Peyer's patch (tissue), 4 donors: Measurements from ENCODE around the gene CCDC107.

Experiments
- POLR2A ChIP-seq, 2 donors: fragments of 450-650 bp; IDR thresholded peaks; one replicate each; pipeline ENCODE4 v1.5.1; 2017; ENCODE audit warnings: antibody characterized with exemption in 2 of 2, mild to moderate bottlenecking in 2 of 2, moderate library complexity in 2 of 2
- TF ChIP-seq, protein P1 (sequence below), 6 experiments: fragments of 450-650 bp in 4 of 6; fragments of 200-600 bp in 2 of 6; sonication (generic) in 1 of 6; IDR thresholded peaks; one replicate each; pipeline ENCODE4 v1.5.1; 2017 to 2019; ENCODE audit warnings: antibody characterized with exemption in 6 of 6, mild to moderate bottlenecking in 3 of 6, moderate library complexity in 1 of 6

GRCh38 chr9:35615981-35616680 is 42.0 kb upstream of the CCDC107 start:
- TF ChIP-seq, protein P1, sequence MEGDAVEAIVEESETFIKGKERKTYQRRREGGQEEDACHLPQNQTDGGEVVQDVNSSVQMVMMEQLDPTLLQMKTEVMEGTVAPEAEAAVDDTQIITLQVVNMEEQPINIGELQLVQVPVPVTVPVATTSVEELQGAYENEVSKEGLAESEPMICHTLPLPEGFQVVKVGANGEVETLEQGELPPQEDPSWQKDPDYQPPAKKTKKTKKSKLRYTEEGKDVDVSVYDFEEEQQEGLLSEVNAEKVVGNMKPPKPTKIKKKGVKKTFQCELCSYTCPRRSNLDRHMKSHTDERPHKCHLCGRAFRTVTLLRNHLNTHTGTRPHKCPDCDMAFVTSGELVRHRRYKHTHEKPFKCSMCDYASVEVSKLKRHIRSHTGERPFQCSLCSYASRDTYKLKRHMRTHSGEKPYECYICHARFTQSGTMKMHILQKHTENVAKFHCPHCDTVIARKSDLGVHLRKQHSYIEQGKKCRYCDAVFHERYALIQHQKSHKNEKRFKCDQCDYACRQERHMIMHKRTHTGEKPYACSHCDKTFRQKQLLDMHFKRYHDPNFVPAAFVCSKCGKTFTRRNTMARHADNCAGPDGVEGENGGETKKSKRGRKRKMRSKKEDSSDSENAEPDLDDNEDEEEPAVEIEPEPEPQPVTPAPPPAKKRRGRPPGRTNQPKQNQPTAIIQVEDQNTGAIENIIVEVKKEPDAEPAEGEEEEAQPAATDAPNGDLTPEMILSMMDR (IDR thresholded peaks at IDR 0.05), result no peak
- TF ChIP-seq POLR2A (IDR thresholded peaks at IDR 0.05), result no peak
